ENCODE measurements around the gene SHQ1. TPM values are rescaled to one million over a fixed set of nuclear protein-coding genes. Genes with fewer than 3 reads are reported as not detected.
"Not testable (repeated sequence)": the region's sequence is repeated elsewhere in the genome, so short reads cannot be mapped to it uniquely, and the experiment has no call there.

SHQ1 gene
- total RNA-seq, 1 donor from 2014 or later, result 17.2 TPM

- DNase-seq, result no peak
Measured at GRCh38 chr3:72800869-72801268, 47.4 kb downstream of the SHQ1 start.

DNA sequence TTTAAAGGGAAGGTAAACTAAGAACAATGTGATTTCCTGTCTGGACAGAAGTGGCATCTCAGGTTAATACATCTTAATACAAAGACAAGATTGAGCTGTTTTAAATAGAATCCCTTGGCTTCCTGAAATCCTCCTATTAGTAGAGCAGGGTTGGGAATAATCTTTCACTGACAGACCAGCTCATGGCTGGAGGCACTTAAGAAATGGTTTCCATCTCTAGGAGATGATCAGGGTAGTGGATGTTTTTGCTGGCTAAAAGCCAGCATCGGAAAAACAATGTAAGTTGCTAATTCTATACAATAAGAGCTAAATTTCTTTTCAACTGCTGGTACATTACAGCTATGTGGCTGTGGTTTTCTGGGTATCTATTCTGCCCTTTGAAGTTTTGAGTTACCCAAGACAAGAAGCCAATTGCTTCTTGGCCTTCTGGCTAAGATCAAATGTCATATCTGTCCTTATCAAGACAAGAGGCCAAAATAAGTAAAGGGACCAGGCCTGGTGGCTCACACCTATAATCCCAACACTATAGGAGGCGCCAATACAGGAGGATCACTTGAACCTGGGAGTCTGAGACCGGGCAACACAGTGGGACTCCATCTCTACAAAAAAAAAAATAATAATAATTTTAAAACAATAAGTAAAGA lies 49.6 kb downstream of the SHQ1 start:
- DNase-seq, result no peak

GRCh38 chr3:72797773-72798543 lies 50.3 kb downstream of the SHQ1 start:
- peak; percentile 51 for DNase-seq

DNA sequence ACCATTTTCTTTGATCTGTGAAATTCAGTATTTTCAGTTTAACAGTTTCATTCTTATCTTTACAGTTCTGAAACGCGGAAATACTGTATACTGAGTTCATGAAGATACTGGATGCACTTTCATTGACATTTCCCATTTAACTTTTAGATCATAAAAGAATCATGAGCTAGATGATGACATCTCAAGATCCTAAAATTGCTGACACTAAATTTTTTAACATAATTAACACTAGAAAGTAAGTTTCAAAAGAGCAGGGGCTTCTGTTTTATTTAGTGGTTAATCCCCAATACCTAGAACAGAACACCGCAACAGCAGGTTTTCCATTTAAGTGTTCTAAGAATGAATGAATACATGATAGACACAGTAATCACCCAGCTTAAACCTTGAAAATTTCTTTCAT lies 54.2 kb downstream of the SHQ1 start:
- DNase-seq, result no peak

GRCh38 chr3:72791161-72791560 lies 57.1 kb downstream of the SHQ1 start:
- DNase-seq, result peak; percentile 31

- DNase-seq, result no peak
Measured at GRCh38 chr3:72789786-72790185, 58.5 kb downstream of the SHQ1 start.

- not testable (repeated sequence) for DNase-seq
Measured at GRCh38 chr3:72788232-72788631, 60.0 kb downstream of the SHQ1 start.

GRCh38 chr3:72786668-72787067 lies 61.6 kb downstream of the SHQ1 start:
- no peak for DNase-seq

- no peak for DNase-seq
Measured at GRCh38 chr3:72784226-72784625, 64.0 kb downstream of the SHQ1 start.

DNA sequence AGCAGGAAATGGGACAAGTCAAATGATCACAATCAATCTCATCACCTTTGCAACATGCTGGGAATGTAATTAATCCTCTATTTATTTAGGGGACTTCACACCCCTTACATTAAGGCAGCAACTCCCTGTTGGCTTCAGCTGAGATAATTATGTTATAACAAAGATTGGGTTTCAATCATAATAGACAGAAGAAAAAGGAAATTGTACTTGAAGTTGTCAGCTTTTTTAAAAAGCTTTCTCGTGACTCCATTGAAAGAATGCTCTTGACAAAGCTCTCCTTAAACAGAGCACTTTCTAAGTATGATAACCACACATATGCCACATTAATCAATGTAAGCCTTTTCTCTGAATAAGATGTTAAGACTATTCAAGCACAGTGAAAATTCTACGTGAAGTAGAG lies 65.7 kb downstream of the SHQ1 start:
- no peak for DNase-seq

GRCh38 chr3:72769758-72770540 lies 78.3 kb downstream of the SHQ1 start:
- no peak for DNase-seq

DNA sequence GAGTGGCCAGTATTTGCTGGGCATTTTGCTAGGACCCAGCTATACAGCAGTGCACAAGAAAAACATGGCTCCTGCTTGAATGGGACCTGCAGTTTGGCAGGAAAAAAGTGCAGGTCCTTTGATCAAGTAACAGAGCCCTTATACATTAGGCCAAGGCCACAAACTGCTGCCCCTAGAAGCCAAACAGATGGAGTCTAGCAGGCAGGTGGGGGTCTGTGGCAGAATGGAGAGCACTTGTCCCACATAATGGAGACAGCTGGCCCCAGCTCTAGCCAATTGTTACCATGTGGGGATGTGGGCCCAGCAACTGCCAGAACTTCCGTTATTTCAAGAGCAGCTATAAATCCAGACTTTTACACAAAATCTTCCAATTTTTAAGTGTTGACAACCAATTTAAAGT lies 79.3 kb downstream of the SHQ1 start:
- DNase-seq, result peak; percentile 61

- DNase-seq, result no peak
Measured at GRCh38 chr3:72768481-72768880, 79.8 kb downstream of the SHQ1 start.

DNA sequence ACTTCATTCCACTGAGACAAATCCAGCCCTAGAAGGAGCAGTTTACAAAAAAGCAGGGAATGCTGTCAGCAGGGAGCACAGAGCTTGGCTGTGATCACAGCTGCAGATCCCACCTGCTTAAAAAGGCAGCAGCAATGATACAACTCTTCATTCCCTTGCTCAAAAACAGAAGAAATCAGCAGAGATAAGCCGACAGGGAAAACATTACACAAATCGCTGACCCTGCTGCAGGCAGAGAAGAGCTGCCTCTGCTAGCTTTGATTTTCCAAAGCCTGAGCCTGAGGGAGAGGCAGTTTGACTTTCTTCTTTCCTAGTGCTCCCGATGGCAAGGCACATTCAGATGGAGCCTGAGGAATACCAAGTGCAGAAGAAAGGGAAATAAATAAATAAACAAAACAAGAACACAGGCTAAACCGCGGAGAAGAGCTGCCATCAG lies 80.2 kb downstream of the SHQ1 start:
- peak; percentile 40 for DNase-seq

- no peak for DNase-seq
Measured at GRCh38 chr3:72766866-72767265, 81.4 kb downstream of the SHQ1 start.

DNA sequence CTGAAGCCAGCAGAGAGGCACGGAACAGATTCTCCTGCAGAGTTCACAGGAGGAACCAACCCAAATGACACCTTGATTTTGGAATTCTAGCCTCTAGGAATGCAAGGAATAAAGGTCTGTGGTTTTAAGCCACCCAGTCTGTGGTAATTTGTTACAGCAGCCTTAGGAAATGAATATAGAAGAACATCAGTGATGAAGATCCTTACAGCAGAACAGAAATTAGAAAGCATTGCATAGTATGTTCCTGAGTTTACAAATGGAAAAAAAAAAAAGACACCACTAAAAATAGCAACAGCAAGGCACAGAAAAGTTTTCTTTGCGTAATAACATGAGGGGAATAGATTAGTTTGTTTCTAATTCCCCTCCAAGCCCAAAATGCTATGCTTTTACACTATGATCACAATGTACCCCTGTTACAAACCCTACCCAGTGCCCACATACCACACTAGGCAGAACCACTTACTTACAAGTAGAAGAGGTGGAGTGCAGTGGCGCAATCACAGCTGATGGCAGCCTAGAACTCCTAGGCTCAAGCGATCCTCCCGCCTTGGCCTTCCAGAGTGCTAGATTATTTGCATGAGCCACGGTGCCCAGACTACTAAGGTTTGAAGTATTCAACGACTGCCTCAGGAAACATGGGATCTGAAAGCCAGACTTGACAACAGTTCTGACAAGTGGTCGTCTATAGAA lies 84.3 kb downstream of the SHQ1 start:
- no peak for DNase-seq

DNA sequence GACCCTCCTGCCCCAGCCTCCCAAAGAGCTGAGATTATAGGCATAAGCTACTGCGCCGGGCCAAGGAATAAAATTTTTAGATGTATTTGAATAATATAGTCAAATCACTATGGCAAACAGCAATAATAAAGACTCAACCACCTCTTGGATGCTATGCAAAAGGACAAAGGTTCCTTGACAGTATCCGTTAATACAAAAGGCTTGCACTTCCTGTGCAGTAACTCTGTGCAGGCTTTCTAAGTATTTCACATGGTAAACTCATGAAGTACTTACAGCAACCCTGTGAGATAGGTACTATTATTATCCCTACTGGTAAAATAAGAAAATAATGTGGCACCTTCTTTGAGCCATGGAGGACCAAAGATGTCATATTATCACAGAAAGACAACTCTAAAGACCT lies 86.8 kb downstream of the SHQ1 start:
- no peak for DNase-seq

DNA sequence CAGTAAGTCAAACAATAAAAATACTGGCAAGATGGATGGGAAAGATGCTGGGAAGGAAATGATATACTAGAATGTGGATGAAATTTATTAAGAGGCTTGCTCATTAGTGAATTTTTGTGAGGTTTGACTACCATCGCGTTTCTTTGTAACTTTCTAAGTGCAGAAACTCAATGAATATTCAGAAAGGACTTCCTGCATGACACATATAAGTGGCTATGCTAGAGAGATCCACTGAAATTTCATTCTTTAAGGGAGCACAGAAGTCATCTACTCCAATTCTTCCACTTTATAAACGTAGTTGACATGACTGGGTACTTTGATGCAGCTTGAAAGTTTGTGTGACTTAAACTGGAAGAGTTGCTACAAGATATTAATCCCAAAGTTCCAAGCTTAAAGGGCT lies 88.0 kb downstream of the SHQ1 start:
- no peak for DNase-seq

- DNase-seq, result no peak
Measured at GRCh38 chr3:72756900-72757299, 91.3 kb downstream of the SHQ1 start.

GRCh38 chr3:72754582-72754981 lies 93.7 kb downstream of the SHQ1 start:
- no peak for DNase-seq

GRCh38 chr3:72753495-72753894 lies 94.8 kb downstream of the SHQ1 start:
- DNase-seq, result no peak

DNA sequence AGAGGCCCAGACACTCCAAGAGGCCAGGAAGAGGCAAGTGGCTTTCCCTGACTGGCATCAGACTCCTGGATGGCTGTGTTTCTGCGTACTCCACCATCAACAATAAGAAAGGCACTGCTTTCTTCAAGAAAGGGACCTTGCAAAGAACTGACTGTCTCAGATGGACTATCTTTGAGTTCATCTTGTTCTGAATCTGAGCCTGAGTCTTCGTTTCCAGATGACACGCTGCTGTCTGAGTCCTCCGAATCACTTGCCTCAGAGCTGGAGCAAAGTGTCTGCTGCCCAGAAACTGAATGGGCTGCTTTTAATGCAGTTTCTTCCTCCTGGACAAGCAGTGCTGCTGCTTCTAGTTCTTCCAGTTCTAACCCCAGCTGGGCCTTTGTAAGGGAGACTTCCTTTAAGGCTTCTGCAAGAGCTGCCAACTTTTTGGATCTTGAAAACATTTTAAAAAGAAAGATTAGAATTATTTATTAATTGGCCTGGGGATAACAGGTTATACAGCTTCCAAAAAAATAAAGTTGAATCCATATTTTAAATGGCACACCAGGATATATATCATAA lies 97.8 kb downstream of the SHQ1 start:
- no peak for DNase-seq

Measured in tongue (tissue), 2 donors.